Measurements from ENCODE around the gene MAP3K10. TPM values are rescaled to one million over a fixed set of nuclear protein-coding genes. Genes with fewer than 3 reads are reported as not detected.
A peak's percentile ranks its signal among the peaks of the same experiment; 100 is the strongest.

Gene MAP3K10
- total and polyA plus RNA-seq, 2 of the 13 experiments (the other 11 are each of a cell fraction or from before 2014, with no cell fraction given), result 3.4 to 5.0 TPM

- TF ChIP-seq PLSCR1 (CRISPR knock-in tag; IDR thresholded peaks at IDR 0.05; ENCODE audit: borderline replicate concordance), result no peak
- TF ChIP-seq ZNF20 (CRISPR knock-in tag; IDR thresholded peaks at IDR 0.05), result no peak
- TF ChIP-seq HNRNPLL (IDR thresholded peaks at IDR 0.05; ENCODE audit: low read depth, low read length, poor library complexity, severe bottlenecking), result peak; percentile 41
- TF ChIP-seq ZNF562 (CRISPR knock-in tag; IDR thresholded peaks at IDR 0.05; ENCODE audit: borderline replicate concordance), result no peak
- TF ChIP-seq ZNF646 (CRISPR knock-in tag; IDR thresholded peaks at IDR 0.05), result no peak; the same call in 1 of the 2 replicates
- 0 out of 2 replicates have a peak, but pooled peaks have one; percentile 72 for TF ChIP-seq ZNF232 (CRISPR knock-in tag; IDR thresholded peaks at IDR 0.05; ENCODE audit: borderline replicate concordance)
- TF ChIP-seq HDAC1 (CRISPR knock-in tag; IDR thresholded peaks at IDR 0.05), result peak; percentile 83
- TF ChIP-seq POGZ (CRISPR knock-in tag; IDR thresholded peaks at IDR 0.05), result peak; percentile 58
- no peak; the same call in 1 of the 2 replicates for TF ChIP-seq ZNF878 (CRISPR knock-in tag; IDR thresholded peaks at IDR 0.05)
- no peak for TF ChIP-seq U2AF1 (optimal IDR thresholded peaks at IDR 0.05; ENCODE audit: low read depth, low read length)
- no peak for TF ChIP-seq FOXK2 (IDR thresholded peaks at IDR 0.05)
- peak; percentile 55; the same call in 1 of the 2 replicates for TF ChIP-seq MAF1 (CRISPR knock-in tag; IDR thresholded peaks at IDR 0.05; ENCODE audit: borderline replicate concordance)
- TF ChIP-seq HOXA5 (CRISPR knock-in tag; IDR thresholded peaks at IDR 0.05), result peak; percentile 80; the same call in 1 of the 2 replicates
- no peak for TF ChIP-seq IRF1 (CRISPR knock-in tag; IDR thresholded peaks at IDR 0.05; ENCODE audit: low read depth)
- TF ChIP-seq NFIB (CRISPR knock-in tag; IDR thresholded peaks at IDR 0.05; ENCODE audit: borderline replicate concordance), result no peak
- peak; percentile 72; the same call in 1 of the 2 replicates for TF ChIP-seq GATAD2A (CRISPR knock-in tag; IDR thresholded peaks at IDR 0.05)
- TF ChIP-seq MTF2 (CRISPR knock-in tag; IDR thresholded peaks at IDR 0.05; ENCODE audit: borderline replicate concordance), result no peak
- peak; percentile 86 for TF ChIP-seq TBX2 (CRISPR knock-in tag; IDR thresholded peaks at IDR 0.05; ENCODE audit: borderline replicate concordance)
- no peak for TF ChIP-seq PAWR (CRISPR knock-in tag; IDR thresholded peaks at IDR 0.05; ENCODE audit: borderline replicate concordance)
- no peak for TF ChIP-seq TAF15 (IDR thresholded peaks at IDR 0.05; ENCODE audit: low read depth, low read length, poor library complexity, severe bottlenecking)
- TF ChIP-seq ZNF552 (CRISPR knock-in tag; IDR thresholded peaks at IDR 0.05; ENCODE audit: borderline replicate concordance), result no peak
Observed at GRCh38 chr19:40231544-40232424, 40.6 kb downstream of the MAP3K10 start (continued).

Data from HepG2 (cell line).